GM23338 (cell line): ENCODE measurements around the gene REX1BD. TPM values are rescaled to one million over a fixed set of nuclear protein-coding genes. Genes with fewer than 3 reads are reported as not detected.

Experiments used
- ATAC-seq: fragments of 200-7000 bp; cut with Tn5 transposase; 3 replicates; pipeline ENCODE4 v1.9.1; 2020
- DNase-seq: peaks from one replicate; pipeline ENCODE4 v3.0.0-alpha.2; 2015; ENCODE audit warnings: low spot score
- H2AFZ ChIP-seq: fragments of 200-600 bp; sonication (generic); 2 replicates; pipeline ENCODE4 v1.8.0; 2016; ENCODE audit warnings: antibody characterized with exemption, mild to moderate bottlenecking, moderate library complexity
- H3F3A ChIP-seq: fragments of 200-600 bp; sonication (generic); replicated peaks from 2 replicates; pipeline ENCODE4 v1.8.0; 2017; ENCODE audit warnings: antibody characterized with exemption, mixed run types, low read depth
- H3K27ac ChIP-seq: fragments of 200-600 bp; sonication (generic); 2 replicates; pipeline ENCODE4 v1.6.1; 2016; ENCODE audit warnings: low read depth
- H3K27me3 ChIP-seq: fragments of 200-600 bp; sonication (generic); 2 replicates; pipeline ENCODE4 v1.8.0; 2016; ENCODE audit warnings: mild to moderate bottlenecking, mixed run types, moderate library complexity; ENCODE audit not compliant: insufficient read depth
- H3K36me3 ChIP-seq: fragments of 200-600 bp; sonication (generic); 2 replicates; pipeline ENCODE4 v1.8.0; 2016; ENCODE audit warnings: mild to moderate bottlenecking; ENCODE audit not compliant: insufficient read depth
- H3K4me1 ChIP-seq: fragments of 200-600 bp; sonication (generic); 2 replicates; pipeline ENCODE4 v1.8.0; 2016; ENCODE audit warnings: mild to moderate bottlenecking, moderate library complexity; ENCODE audit not compliant: insufficient read depth
- H3K4me2 ChIP-seq: fragments of 200-600 bp; sonication (generic); 2 replicates; pipeline ENCODE4 v1.7.1; 2017; ENCODE audit warnings: mixed run types
- H3K4me3 ChIP-seq: fragments of 200-600 bp; sonication (generic); 2 replicates; pipeline ENCODE4 v1.6.1; 2016; ENCODE audit warnings: mixed run types
- H3K79me2 ChIP-seq: fragments of 200-600 bp; sonication (generic); replicated peaks from 2 replicates; pipeline ENCODE4 v1.8.0; 2017; ENCODE audit warnings: mild to moderate bottlenecking; ENCODE audit not compliant: insufficient read depth
- H3K9me2 ChIP-seq: fragments of 200-600 bp; sonication (generic); 2 replicates; pipeline ENCODE4 v1.8.0; 2017; ENCODE audit not compliant: insufficient read depth
- H4K20me1 ChIP-seq: fragments of 200-600 bp; sonication (generic); replicated peaks from 2 replicates; pipeline ENCODE4 v1.8.0; 2017; ENCODE audit warnings: mild to moderate bottlenecking; ENCODE audit not compliant: insufficient read depth
- H3K27ac Mint-ChIP-seq: 2 replicates; pipeline ENCODE4 v1.8.0; 2020; ENCODE audit warnings: inconsistent platforms, mild to moderate bottlenecking, moderate library complexity, mixed read lengths
- H3K27me3 Mint-ChIP-seq: 3 replicates; pipeline ENCODE4 v1.8.0; 2022; ENCODE audit warnings: low read depth, mild to moderate bottlenecking, moderate library complexity, mixed read lengths, inconsistent platforms; ENCODE audit not compliant: insufficient read depth, poor library complexity
- H3K36me3 Mint-ChIP-seq: 3 replicates; pipeline ENCODE4 v1.8.0; 2021; ENCODE audit warnings: low read depth, mild to moderate bottlenecking, inconsistent platforms, moderate library complexity, mixed read lengths
- H3K4me1 Mint-ChIP-seq: 3 replicates; pipeline ENCODE4 v1.8.0; 2020; ENCODE audit warnings: mild to moderate bottlenecking, inconsistent platforms, mixed read lengths
- H3K4me3 Mint-ChIP-seq: 3 replicates; pipeline ENCODE4 v1.8.0; 2021; ENCODE audit warnings: moderate library complexity, mild to moderate bottlenecking, inconsistent platforms, mixed read lengths
- H3K9me3 Mint-ChIP-seq: 3 replicates; pipeline ENCODE4 v1.8.0; 2020; ENCODE audit warnings: moderate library complexity, mild to moderate bottlenecking, inconsistent platforms, mixed read lengths
- EZH2 ChIP-seq: fragments of 200-600 bp; sonication (generic); IDR thresholded peaks from one replicate; pipeline ENCODE4 v1.8.0; 2017; ENCODE audit warnings: antibody characterized with exemption, mild to moderate bottlenecking, low read depth; ENCODE audit not compliant: unreplicated experiment
- EZH2phosphoT487 ChIP-seq: fragments of 200-600 bp; sonication (generic); IDR thresholded peaks from one replicate; pipeline ENCODE4 v1.8.1; 2018; ENCODE audit warnings: antibody characterized with exemption; ENCODE audit not compliant: unreplicated experiment
- JUNB ChIP-seq: IDR thresholded peaks from one replicate; pipeline ENCODE4 v1.6.1; 2016; ENCODE audit warnings: antibody characterized with exemption; ENCODE audit not compliant: unreplicated experiment
- NANOG ChIP-seq: IDR thresholded peaks from 2 replicates; pipeline ENCODE4 v1.6.1; 2016; ENCODE audit warnings: antibody characterized with exemption, borderline replicate concordance
- POLR2AphosphoS5 ChIP-seq: IDR thresholded peaks from 2 replicates; pipeline ENCODE4 v1.6.1; 2016; ENCODE audit warnings: antibody characterized with exemption, low read depth
- REST ChIP-seq: IDR thresholded peaks from one replicate; pipeline ENCODE4 v1.6.1; 2018; ENCODE audit warnings: antibody characterized with exemption; ENCODE audit not compliant: unreplicated experiment
- STAT1 ChIP-seq: IDR thresholded peaks from one replicate; pipeline ENCODE4 v1.6.1; 2016; ENCODE audit warnings: antibody characterized with exemption; ENCODE audit not compliant: unreplicated experiment
- ZNF114 ChIP-seq: fragments of 250-450 bp; sonication (Bioruptor Pico); IDR thresholded peaks from 2 replicates; pipeline ENCODE4 v1.5.0; 2020; ENCODE audit warnings: mild to moderate bottlenecking, moderate library complexity
- ZNF331 ChIP-seq: fragments of 250-450 bp; sonication (Bioruptor Pico); IDR thresholded peaks from 2 replicates; pipeline ENCODE4 v1.5.0; 2020; ENCODE audit warnings: low read depth, mild to moderate bottlenecking, moderate library complexity
- ZNF462 ChIP-seq: fragments of 250-450 bp; sonication (Bioruptor Pico); IDR thresholded peaks from 2 replicates; pipeline ENCODE4 v1.5.0; 2020; ENCODE audit warnings: mild to moderate bottlenecking, moderate library complexity
- polyA plus RNA-seq: library from polyadenylated mRNA; unstranded; fragments of >200 nt; fragmentation: Nextera tagmentation; extraction: Ambion mirVana; gene quantifications from 2 replicates; pipeline ENCODE4 v1.2.1, GENCODE V29; 2016
- total RNA-seq: library from RNA; depleted of rRNA; stranded (reverse); fragments of >200 nt; shearing (Covaris generic); gene quantifications from 2 replicates; pipeline ENCODE4 v1.2.3, GENCODE V29; 2014
- TF ChIP-seq, protein P1 (sequence below), 2 experiments: fragments of 200-600 bp in 1 of 2; sonication (generic) in 1 of 2; conservative IDR thresholded peaks; 2 replicates each; pipeline versions ENCODE4 v1.5.1 to v1.6.1; 2016 to 2017; ENCODE audit warnings: antibody characterized with exemption in 2 of 2, low read depth in 2 of 2, mild to moderate bottlenecking in 2 of 2, moderate library complexity in 1 of 2

Gene REX1BD
- total and polyA plus RNA-seq, 2 experiments from 2014 or later: 124 to 138 TPM

GRCh38 chr19:18636183-18636968, 47.8 kb downstream of the REX1BD start:
- TF ChIP-seq, protein P1, sequence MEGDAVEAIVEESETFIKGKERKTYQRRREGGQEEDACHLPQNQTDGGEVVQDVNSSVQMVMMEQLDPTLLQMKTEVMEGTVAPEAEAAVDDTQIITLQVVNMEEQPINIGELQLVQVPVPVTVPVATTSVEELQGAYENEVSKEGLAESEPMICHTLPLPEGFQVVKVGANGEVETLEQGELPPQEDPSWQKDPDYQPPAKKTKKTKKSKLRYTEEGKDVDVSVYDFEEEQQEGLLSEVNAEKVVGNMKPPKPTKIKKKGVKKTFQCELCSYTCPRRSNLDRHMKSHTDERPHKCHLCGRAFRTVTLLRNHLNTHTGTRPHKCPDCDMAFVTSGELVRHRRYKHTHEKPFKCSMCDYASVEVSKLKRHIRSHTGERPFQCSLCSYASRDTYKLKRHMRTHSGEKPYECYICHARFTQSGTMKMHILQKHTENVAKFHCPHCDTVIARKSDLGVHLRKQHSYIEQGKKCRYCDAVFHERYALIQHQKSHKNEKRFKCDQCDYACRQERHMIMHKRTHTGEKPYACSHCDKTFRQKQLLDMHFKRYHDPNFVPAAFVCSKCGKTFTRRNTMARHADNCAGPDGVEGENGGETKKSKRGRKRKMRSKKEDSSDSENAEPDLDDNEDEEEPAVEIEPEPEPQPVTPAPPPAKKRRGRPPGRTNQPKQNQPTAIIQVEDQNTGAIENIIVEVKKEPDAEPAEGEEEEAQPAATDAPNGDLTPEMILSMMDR (conservative IDR thresholded peaks at IDR 0.05; ENCODE audit: low read depth in 2 of 2): no peak
- TF ChIP-seq REST (no peak), EZH2phosphoT487 (no peak), NANOG (no peak), ZNF331 (CRISPR knock-in tag) (no peak), ZNF462 (CRISPR knock-in tag) (no peak), POLR2AphosphoS5 (no peak), JUNB (no peak), ZNF114 (CRISPR knock-in tag) (no peak), STAT1 (no peak), EZH2 (no peak)
- Histone ChIP-seq H3K4me1 (peaks cover 17% of the 10 kb centered on the region), H3K27ac (peak overlapping the region; percentile 89), H3K36me3 (no peaks in the 10 kb centered on the region), H3F3A (no peaks in the 10 kb centered on the region), H3K4me2 (peak overlapping the region; percentile 66), H3K9me2 (no peaks in the 10 kb centered on the region), H3K79me2 (peaks cover 17% of the 10 kb centered on the region), H4K20me1 (peaks cover 3% of the 10 kb centered on the region; the same call in 1 of the 2 replicates), H2AFZ (peak overlapping the region; percentile 96), H3K27me3 (peaks cover 14% of the 10 kb centered on the region), H3K4me3 (peak overlapping the region; percentile 89)
- Mint-ChIP-seq H3K36me3 (no peaks in the 10 kb centered on the region), H3K27ac (peak overlapping the region; percentile 74), H3K27me3 (peaks cover 7% of the 10 kb centered on the region), H3K9me3 (no peaks in the 10 kb centered on the region), H3K4me3 (peak overlapping the region; percentile 88), H3K4me1 (peaks cover 11% of the 10 kb centered on the region)
- DNase-seq: peak; percentile 98
- ATAC-seq: peak; percentile 87
